Activated CD8-positive, alpha-beta T cell treated with anti-CD3 and anti-CD28 coated beads for 36 hours (primary cell): ENCODE measurements around the gene PCDHA3. TPM values are rescaled to one million over a fixed set of nuclear protein-coding genes. Genes with fewer than 3 reads are reported as not detected.
"Not testable (repeated sequence)": the region's sequence is repeated elsewhere in the genome, so short reads cannot be mapped to it uniquely, and the experiment has no call there.

Experiments
- ATAC-seq: fragments of 200-7000 bp; cut with Tn5 transposase; one replicate; pipeline ENCODE4 v1.10.0; 2021; ENCODE audit warnings: mild to moderate bottlenecking, moderate library complexity
- CTCF ChIA-PET: fragments of 350-600 bp; sonication (Branson Sonifier 250); formaldehyde crosslinking; loops from one replicate; lab custom pipeline; 2021; ENCODE audit warnings: antibody characterized with exemption; lab: Charles Lee
- POLR2A ChIA-PET: fragments of 350-600 bp; sonication (Branson Sonifier 250); formaldehyde crosslinking; loops from one replicate; lab custom pipeline; 2021; ENCODE audit warnings: antibody characterized with exemption; lab: Charles Lee
- DNase-seq: peaks from one replicate; pipeline ENCODE4 v3.0.0-alpha.2; 2020
- H3K27ac Mint-ChIP-seq: one replicate; pipeline ENCODE4 v1.8.0; 2021; ENCODE audit warnings: mild to moderate bottlenecking, mixed read lengths
- H3K27me3 Mint-ChIP-seq: one replicate; pipeline ENCODE4 v1.8.0; 2021; ENCODE audit warnings: mixed read lengths
- H3K36me3 Mint-ChIP-seq: one replicate; pipeline ENCODE4 v1.8.0; 2021; ENCODE audit warnings: low read depth, mixed read lengths
- H3K4me1 Mint-ChIP-seq: one replicate; pipeline ENCODE4 v1.8.0; 2021; ENCODE audit warnings: low read depth, mixed read lengths
- H3K4me3 Mint-ChIP-seq: one replicate; pipeline ENCODE4 v1.8.0; 2021; ENCODE audit warnings: mild to moderate bottlenecking, moderate library complexity, mixed read lengths
- H3K9me3 Mint-ChIP-seq: one replicate; pipeline ENCODE4 v1.8.0; 2021; ENCODE audit warnings: mixed read lengths
- intact Hi-C: fragments of 100-400 bp; cut with micrococcal nuclease; formaldehyde crosslinking; loops from one replicate; pipeline ENCODE4 v1.10.0; 2022
- total RNA-seq, 2 experiments: library from RNA; stranded (reverse); gene quantifications; one replicate each; pipeline ENCODE4 v1.2.3, GENCODE V29; 2021
- TF ChIP-seq, protein P1 (sequence below): fragments of 200-600 bp; IDR thresholded peaks from one replicate; pipeline ENCODE4 v1.8.0; 2022; ENCODE audit warnings: antibody characterized with exemption, mild to moderate bottlenecking

PCDHA3 gene
- total RNA-seq, 2 experiments from 2014 or later, result not detected

DNA sequence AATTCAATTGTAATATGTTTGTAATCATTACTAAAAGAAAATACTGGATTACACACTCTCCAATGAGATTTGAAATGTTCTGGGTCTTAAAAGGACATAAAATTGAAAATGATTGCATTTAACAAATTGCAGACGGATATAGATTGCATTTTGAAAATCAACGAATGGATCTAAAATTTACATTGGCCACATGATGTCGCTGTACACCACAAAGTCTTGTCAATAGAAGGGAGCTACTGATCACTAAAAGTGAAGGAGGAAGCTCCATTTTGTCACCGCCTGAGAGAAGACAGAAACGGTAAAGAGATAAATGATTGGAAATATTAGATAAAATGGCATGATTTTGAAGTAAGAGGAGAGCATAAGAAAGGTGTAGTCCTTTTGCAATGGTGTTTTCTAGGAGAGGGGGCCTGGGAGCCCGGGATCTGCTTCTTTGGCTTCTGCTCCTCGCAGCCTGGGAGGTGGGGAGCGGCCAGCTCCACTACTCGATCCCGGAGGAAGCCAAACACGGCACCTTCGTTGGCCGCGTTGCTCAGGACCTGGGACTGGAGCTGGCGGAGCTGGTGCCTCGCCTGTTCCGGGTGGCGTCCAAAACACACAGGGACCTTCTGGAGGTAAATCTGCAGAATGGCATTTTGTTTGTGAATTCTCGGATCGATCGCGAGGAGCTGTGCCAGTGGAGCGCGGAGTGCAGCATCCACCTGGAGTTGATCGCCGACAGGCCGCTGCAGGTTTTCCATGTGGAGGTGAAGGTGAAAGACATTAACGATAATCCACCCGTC lies 14.8 kb upstream of the PCDHA3 start, which contains the start of gene PCDHA1:
PCDHA1 (plus strand) TSS at position 236 of the 782 bp plus-strand sequence.
- CTCF ChIA-PET, result interaction anchor here (0.7 to 1.6 kb wide), 8 partner anchors 9 to 177 kb away, joined by 3 to 5 read pairs (median 3); partner anchors contain the start of gene PCDHA4
- H3K4me3 Mint-ChIP-seq, result no peak within 1 kb of the TSS
- TF ChIP-seq, protein P1, sequence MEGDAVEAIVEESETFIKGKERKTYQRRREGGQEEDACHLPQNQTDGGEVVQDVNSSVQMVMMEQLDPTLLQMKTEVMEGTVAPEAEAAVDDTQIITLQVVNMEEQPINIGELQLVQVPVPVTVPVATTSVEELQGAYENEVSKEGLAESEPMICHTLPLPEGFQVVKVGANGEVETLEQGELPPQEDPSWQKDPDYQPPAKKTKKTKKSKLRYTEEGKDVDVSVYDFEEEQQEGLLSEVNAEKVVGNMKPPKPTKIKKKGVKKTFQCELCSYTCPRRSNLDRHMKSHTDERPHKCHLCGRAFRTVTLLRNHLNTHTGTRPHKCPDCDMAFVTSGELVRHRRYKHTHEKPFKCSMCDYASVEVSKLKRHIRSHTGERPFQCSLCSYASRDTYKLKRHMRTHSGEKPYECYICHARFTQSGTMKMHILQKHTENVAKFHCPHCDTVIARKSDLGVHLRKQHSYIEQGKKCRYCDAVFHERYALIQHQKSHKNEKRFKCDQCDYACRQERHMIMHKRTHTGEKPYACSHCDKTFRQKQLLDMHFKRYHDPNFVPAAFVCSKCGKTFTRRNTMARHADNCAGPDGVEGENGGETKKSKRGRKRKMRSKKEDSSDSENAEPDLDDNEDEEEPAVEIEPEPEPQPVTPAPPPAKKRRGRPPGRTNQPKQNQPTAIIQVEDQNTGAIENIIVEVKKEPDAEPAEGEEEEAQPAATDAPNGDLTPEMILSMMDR, result no peak
- no peak for DNase-seq
- peaks cover 35% of the 10 kb centered on the region for H3K9me3 Mint-ChIP-seq
- H3K4me1 Mint-ChIP-seq, result no peaks in the 10 kb centered on the region
- POLR2A ChIA-PET, result no interaction called here
- H3K27me3 Mint-ChIP-seq, result peaks cover 19% of the 10 kb centered on the region
- peaks cover 17% of the 10 kb centered on the region for H3K36me3 Mint-ChIP-seq
- intact Hi-C loops, result no loop called here
- no peak within 1 kb of the TSS for H3K27ac Mint-ChIP-seq
- no peak for ATAC-seq

DNA sequence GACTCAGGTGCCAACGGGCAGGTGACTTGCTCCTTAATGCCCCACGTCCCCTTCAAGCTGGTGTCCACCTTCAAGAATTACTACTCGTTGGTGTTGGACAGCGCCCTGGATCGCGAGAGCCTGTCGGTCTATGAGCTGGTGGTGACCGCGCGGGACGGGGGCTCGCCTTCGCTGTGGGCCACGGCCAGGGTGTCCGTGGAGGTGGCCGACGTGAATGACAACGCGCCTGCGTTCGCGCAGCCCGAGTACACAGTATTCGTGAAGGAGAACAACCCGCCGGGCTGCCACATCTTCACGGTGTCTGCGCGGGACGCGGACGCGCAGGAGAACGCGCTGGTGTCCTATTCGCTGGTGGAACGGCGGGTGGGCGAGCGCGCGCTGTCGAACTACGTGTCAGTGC lies 13.4 kb upstream of the PCDHA3 start:
- CTCF ChIA-PET, result interaction anchor here (1.6 kb wide), 1 partner anchor 8 kb away, joined by 5 read pairs; no protein-coding TSS in a partner anchor
- peaks cover 28% of the 10 kb centered on the region for H3K9me3 Mint-ChIP-seq
- H3K27ac Mint-ChIP-seq, intact Hi-C loops, POLR2A ChIA-PET, DNase-seq, ATAC-seq, H3K4me3 Mint-ChIP-seq, H3K4me1 Mint-ChIP-seq: not testable (repeated sequence)
- H3K27me3 Mint-ChIP-seq, result peaks cover 21% of the 10 kb centered on the region
- H3K36me3 Mint-ChIP-seq, result peaks cover 14% of the 10 kb centered on the region

DNA sequence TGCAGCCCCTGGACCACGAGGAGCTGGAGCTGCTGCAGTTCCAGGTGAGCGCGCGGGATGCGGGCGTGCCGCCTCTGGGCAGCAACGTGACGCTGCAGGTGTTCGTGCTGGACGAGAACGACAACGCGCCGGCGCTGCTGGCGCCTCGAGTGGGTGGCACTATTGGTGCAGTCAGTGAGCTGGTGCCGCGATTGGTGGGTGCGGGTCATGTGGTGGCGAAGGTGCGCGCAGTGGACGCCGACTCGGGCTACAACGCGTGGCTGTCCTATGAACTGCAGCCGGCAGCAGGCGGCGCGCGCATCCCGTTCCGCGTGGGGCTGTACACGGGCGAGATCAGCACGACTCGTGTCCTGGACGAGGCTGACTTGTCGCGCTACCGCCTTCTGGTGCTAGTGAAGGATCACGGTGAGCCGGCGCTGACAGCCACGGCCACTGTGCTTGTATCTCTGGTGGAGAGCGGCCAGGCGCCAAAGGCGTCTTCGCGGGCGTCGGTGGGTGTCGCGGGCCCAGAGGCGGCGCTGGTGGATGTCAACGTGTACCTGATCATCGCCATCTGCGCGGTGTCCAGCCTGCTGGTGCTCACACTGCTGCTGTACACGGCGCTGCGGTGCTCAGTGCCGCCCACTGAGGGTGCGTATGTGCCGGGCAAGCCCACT lies 12.9 kb upstream of the PCDHA3 start:
- intact Hi-C loops, POLR2A ChIA-PET, H3K4me3 Mint-ChIP-seq, H3K27ac Mint-ChIP-seq, ATAC-seq, H3K4me1 Mint-ChIP-seq, DNase-seq, CTCF ChIA-PET: not testable (repeated sequence)
- Mint-ChIP-seq H3K36me3 (peaks cover 14% of the 10 kb centered on the region), H3K27me3 (peaks cover 24% of the 10 kb centered on the region), H3K9me3 (peaks cover 25% of the 10 kb centered on the region)

DNA sequence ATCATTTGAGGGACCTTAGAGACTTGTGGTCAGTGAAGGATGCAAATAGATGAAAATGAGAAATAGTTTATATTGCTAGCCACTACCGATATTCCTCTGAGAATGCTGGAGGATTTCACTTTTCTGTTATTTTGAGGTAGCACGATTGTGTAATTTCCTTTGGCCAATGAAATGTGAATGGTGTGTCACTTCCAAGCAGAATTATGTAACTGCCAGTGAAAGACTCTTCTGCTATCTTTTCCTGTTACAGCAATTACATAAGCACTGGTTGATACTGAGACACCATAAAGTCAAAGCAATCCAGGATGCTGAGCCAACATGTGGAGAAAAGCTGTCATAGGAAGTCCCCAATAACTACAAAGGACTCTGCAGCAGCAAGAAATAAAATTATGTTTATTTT lies 9.8 kb upstream of the PCDHA3 start:
- Mint-ChIP-seq H3K9me3 (peaks cover 31% of the 10 kb centered on the region), H3K27ac (no peak overlapping the region), H3K36me3 (peaks cover 16% of the 10 kb centered on the region), H3K4me1 (no peaks in the 10 kb centered on the region), H3K4me3 (no peak overlapping the region), H3K27me3 (peaks cover 29% of the 10 kb centered on the region)
- ChIA-PET POLR2A (no interaction called here), CTCF (no interaction called here)
- intact Hi-C loops, result no loop called here
- TF ChIP-seq, protein P1, result no peak
- no peak for DNase-seq
- ATAC-seq, result no peak

DNA sequence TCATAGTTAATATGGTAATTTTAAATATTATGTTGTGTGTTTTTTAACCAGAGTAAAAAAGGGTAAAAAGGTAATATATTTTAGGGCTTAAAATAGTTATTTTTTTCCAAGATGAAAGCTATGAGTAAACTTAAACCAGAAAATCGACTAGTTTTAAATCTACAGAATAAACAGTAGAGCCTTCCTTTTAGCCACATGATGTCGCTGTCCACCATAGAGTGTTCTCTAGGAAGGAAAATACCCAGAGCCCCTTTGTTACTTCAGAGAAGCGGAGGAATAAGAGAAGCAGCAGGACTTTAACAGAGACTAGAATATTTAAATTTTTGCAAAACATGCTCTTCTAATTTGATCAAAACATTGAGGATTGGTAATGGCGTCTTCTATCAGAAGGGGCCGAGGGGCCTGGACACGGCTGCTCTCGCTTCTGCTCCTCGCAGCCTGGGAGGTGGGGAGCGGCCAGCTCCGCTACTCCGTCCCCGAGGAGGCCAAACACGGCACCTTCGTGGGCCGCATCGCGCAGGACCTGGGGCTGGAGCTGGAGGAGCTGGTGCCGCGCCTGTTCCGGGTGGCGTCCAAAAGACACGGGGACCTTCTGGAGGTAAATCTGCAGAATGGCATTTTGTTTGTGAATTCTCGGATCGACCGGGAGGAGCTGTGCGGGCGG lies 6.1 kb upstream of the PCDHA3 start, which contains the start of gene PCDHA2:
PCDHA2 (plus strand) TSS at position 258 of the 664 bp plus-strand sequence.
- TF ChIP-seq, protein P1, result no peak
- POLR2A ChIA-PET, result no interaction called here

More for the DNA sequence above, 6.1 kb upstream of the PCDHA3 start, which contains the start of gene PCDHA2:
- Mint-ChIP-seq H3K27me3 (peaks cover 21% of the 10 kb centered on the region), H3K36me3 (peaks cover 7% of the 10 kb centered on the region), H3K9me3 (peaks cover 21% of the 10 kb centered on the region), H3K4me3 (no peak within 1 kb of the TSS), H3K4me1 (no peaks in the 10 kb centered on the region), H3K27ac (no peak within 1 kb of the TSS)
- CTCF ChIA-PET, result interaction anchor here (1.0 to 1.3 kb wide), 3 partner anchors 8 to 14 kb away, joined by 3 to 5 read pairs (median 5); partner anchors contain the start of genes PCDHA1 and PCDHA4
- ATAC-seq (no peak), DNase-seq (no peak)
- intact Hi-C loops, result no loop called here
